H9 (cell line): ENCODE results near the gene DNAJC30. TPM values are rescaled to one million over a fixed set of nuclear protein-coding genes. Genes with fewer than 3 reads are reported as not detected.
A peak's percentile ranks its signal among the peaks of the same experiment; 100 is the strongest.

ENCODE experiments used
- DNase-seq: peaks from one replicate; pipeline ENCODE4 v3.0.0-alpha.2; 2017
- H2AFZ ChIP-seq: one replicate; pipeline ENCODE4 v1.6.1; 2013; ENCODE audit warnings: mild to moderate bottlenecking, low read length, control low read depth, moderate library complexity
- H2AK5ac ChIP-seq: 2 replicates; pipeline ENCODE4 v1.6.1; 2013; ENCODE audit warnings: low read length, control low read depth, mixed read lengths; ENCODE audit not compliant: insufficient read length
- H2BK120ac ChIP-seq: one replicate; pipeline ENCODE4 v1.6.1; 2013; ENCODE audit warnings: low read depth, mild to moderate bottlenecking, low read length, control low read depth, inconsistent platforms; ENCODE audit not compliant: poor library complexity, severe bottlenecking
- H2BK12ac ChIP-seq: 2 replicates; pipeline ENCODE4 v1.6.1; 2013; ENCODE audit warnings: low read length, control low read depth, mixed read lengths, low read depth; ENCODE audit not compliant: insufficient read length
- H2BK15ac ChIP-seq: 2 replicates; pipeline ENCODE4 v1.6.1; 2013; ENCODE audit warnings: low read depth, low read length, control low read depth
- H2BK20ac ChIP-seq: one replicate; pipeline ENCODE4 v1.6.1; 2013; ENCODE audit warnings: low read depth, mild to moderate bottlenecking, low read length, control low read depth, inconsistent platforms; ENCODE audit not compliant: poor library complexity, severe bottlenecking
- H2BK5ac ChIP-seq: 2 replicates; pipeline ENCODE4 v1.6.1; 2013; ENCODE audit warnings: low read length, control low read depth, mixed read lengths; ENCODE audit not compliant: insufficient read length
- H3K14ac ChIP-seq: 2 replicates; pipeline ENCODE4 v1.6.1; 2013; ENCODE audit warnings: low read length, control low read depth; ENCODE audit not compliant: insufficient read depth
- H3K18ac ChIP-seq: 2 replicates; pipeline ENCODE4 v1.6.1; 2013; ENCODE audit warnings: low read depth, mild to moderate bottlenecking, mixed read lengths, low read length, control low read depth; ENCODE audit not compliant: insufficient read length
- H3K23ac ChIP-seq: 2 replicates; pipeline ENCODE4 v1.6.1; 2013; ENCODE audit warnings: low read length, control low read depth, mixed read lengths, low read depth; ENCODE audit not compliant: insufficient read length
- H3K23me2 ChIP-seq: 2 replicates; pipeline ENCODE4 v1.6.1; 2013; ENCODE audit warnings: low read depth, mild to moderate bottlenecking, mixed read lengths, low read length, control low read depth; ENCODE audit not compliant: insufficient read length, poor library complexity, severe bottlenecking
- H3K27ac ChIP-seq: 2 replicates; pipeline ENCODE4 v1.5.1; 2013; ENCODE audit warnings: low read length, control low read depth, mixed read lengths, low read depth; ENCODE audit not compliant: insufficient read length
- H3K27me3 ChIP-seq: 2 replicates; pipeline ENCODE4 v1.6.1; 2013; ENCODE audit warnings: low read length, control low read depth, inconsistent platforms; ENCODE audit not compliant: insufficient read depth
- H3K4ac ChIP-seq: 2 replicates; pipeline ENCODE4 v1.6.1; 2013; ENCODE audit warnings: low read depth, mild to moderate bottlenecking, control low read depth, inconsistent platforms, low read length, moderate library complexity
- H3K4me1 ChIP-seq: 2 replicates; pipeline ENCODE4 v1.6.1; 2013; ENCODE audit warnings: low read length, control low read depth, inconsistent platforms; ENCODE audit not compliant: insufficient read depth
- H3K4me2 ChIP-seq: 2 replicates; pipeline ENCODE4 v1.6.1; 2013; ENCODE audit warnings: low read length, control low read depth, mixed read lengths; ENCODE audit not compliant: insufficient read length, insufficient read depth
- H3K56ac ChIP-seq: 2 replicates; pipeline ENCODE4 v1.6.1; 2013; ENCODE audit warnings: low read depth, mild to moderate bottlenecking, mixed read lengths, low read length, control low read depth; ENCODE audit not compliant: insufficient read length
- H3K79me1 ChIP-seq: 2 replicates; pipeline ENCODE4 v1.6.1; 2013; ENCODE audit warnings: low read depth, mild to moderate bottlenecking, moderate library complexity, low read length, control low read depth, inconsistent platforms; ENCODE audit not compliant: insufficient read depth, poor library complexity, severe bottlenecking
- H3K79me2 ChIP-seq: 2 replicates; pipeline ENCODE4 v1.6.1; 2013; ENCODE audit warnings: low read length, control low read depth, inconsistent platforms; ENCODE audit not compliant: insufficient read depth
- H3K9ac ChIP-seq: 2 replicates; pipeline ENCODE4 v1.6.1; 2013; ENCODE audit warnings: low read length, control low read depth, mixed read lengths; ENCODE audit not compliant: insufficient read length; ENCODE audit errors: extremely low read depth
- H3K9me3 ChIP-seq: one replicate; pipeline ENCODE4 v1.6.1; 2013; ENCODE audit warnings: low read depth, low read length, inconsistent platforms; ENCODE audit not compliant: control insufficient read depth
- H3T11ph ChIP-seq: one replicate; pipeline ENCODE4 v1.6.1; 2013; ENCODE audit warnings: mild to moderate bottlenecking, low read length, control low read depth, inconsistent platforms
- H4K20me1 ChIP-seq: one replicate; pipeline ENCODE4 v1.6.1; 2013; ENCODE audit not compliant: control insufficient read depth, insufficient read length, insufficient read depth
- H4K5ac ChIP-seq: 2 replicates; pipeline ENCODE4 v1.6.1; 2013; ENCODE audit warnings: low read depth, mild to moderate bottlenecking, mixed read lengths, low read length, control low read depth; ENCODE audit not compliant: insufficient read length
- H4K8ac ChIP-seq: replicated peaks from 2 replicates; pipeline ENCODE4 v1.6.1; 2013; ENCODE audit warnings: low read length, control low read depth, mixed read lengths, low read depth; ENCODE audit not compliant: insufficient read length
- H4K91ac ChIP-seq: 2 replicates; pipeline ENCODE4 v1.6.1; 2013; ENCODE audit warnings: low read depth, mild to moderate bottlenecking, moderate library complexity, mixed read lengths, low read length, control low read depth; ENCODE audit not compliant: insufficient read length
- H3K27ac Mint-ChIP-seq, 3 experiments: 2 replicates in 2 of 3; 3 replicates in 1 of 3; pipeline ENCODE4 v1.8.0; 2020 to 2021; ENCODE audit warnings: mixed read lengths in 3 of 3, mild to moderate bottlenecking in 1 of 3, moderate library complexity in 1 of 3
- H3K27me3 Mint-ChIP-seq: 2 replicates; pipeline ENCODE4 v1.8.0; 2021; ENCODE audit warnings: low read depth, mild to moderate bottlenecking, moderate library complexity, mixed read lengths
- H3K36me3 Mint-ChIP-seq, 3 experiments: 2 replicates in 2 of 3; 3 replicates in 1 of 3; pipeline ENCODE4 v1.8.0; 2020 to 2021; ENCODE audit warnings: low read depth in 3 of 3, mixed read lengths in 3 of 3; ENCODE audit not compliant: insufficient read depth in 1 of 3
- H3K4me1 Mint-ChIP-seq, 2 experiments: 2 replicates each; pipeline ENCODE4 v1.8.0; 2020; ENCODE audit warnings: mixed read lengths in 2 of 2
- H3K4me3 Mint-ChIP-seq, 2 experiments: 2 replicates in 1 of 2; 3 replicates in 1 of 2; pipeline ENCODE4 v1.8.0; 2020 to 2021; ENCODE audit warnings: mild to moderate bottlenecking in 2 of 2, mixed read lengths in 2 of 2, moderate library complexity in 1 of 2
- H3K9me3 Mint-ChIP-seq, 2 experiments: 2 replicates in 1 of 2; 3 replicates in 1 of 2; pipeline ENCODE4 v1.8.0; 2020; ENCODE audit warnings: mild to moderate bottlenecking in 2 of 2, mixed read lengths in 2 of 2, moderate library complexity in 1 of 2
- WGBS: extraction: QIAGEN DNeasy Blood & Tissue Kit; methylation state at CpG from one replicate; pipeline ENCODE4 v1.1.7; 2013; ENCODE audit warnings: missing lambda C conversion rate, low lambda C conversion rate, mixed read lengths; ENCODE audit not compliant: insufficient read length; ENCODE audit errors: extremely low coverage; 5-methylcytosine and 5-hydroxymethylcytosine counted together
- total RNA-seq: library from RNA; stranded (reverse); gene quantifications from 2 replicates; pipeline ENCODE4 v1.2.1, GENCODE V29; 2021
- TF ChIP-seq, protein P1 (sequence below): fragments of 200-600 bp; sonication (generic); conservative IDR thresholded peaks from 3 replicates; pipeline ENCODE4 v1.8.0; 2021; ENCODE audit warnings: antibody characterized with exemption, mild to moderate bottlenecking

DNAJC30 gene
- total RNA-seq, 1 experiment from 2014 or later = 8.1 TPM

DNA sequence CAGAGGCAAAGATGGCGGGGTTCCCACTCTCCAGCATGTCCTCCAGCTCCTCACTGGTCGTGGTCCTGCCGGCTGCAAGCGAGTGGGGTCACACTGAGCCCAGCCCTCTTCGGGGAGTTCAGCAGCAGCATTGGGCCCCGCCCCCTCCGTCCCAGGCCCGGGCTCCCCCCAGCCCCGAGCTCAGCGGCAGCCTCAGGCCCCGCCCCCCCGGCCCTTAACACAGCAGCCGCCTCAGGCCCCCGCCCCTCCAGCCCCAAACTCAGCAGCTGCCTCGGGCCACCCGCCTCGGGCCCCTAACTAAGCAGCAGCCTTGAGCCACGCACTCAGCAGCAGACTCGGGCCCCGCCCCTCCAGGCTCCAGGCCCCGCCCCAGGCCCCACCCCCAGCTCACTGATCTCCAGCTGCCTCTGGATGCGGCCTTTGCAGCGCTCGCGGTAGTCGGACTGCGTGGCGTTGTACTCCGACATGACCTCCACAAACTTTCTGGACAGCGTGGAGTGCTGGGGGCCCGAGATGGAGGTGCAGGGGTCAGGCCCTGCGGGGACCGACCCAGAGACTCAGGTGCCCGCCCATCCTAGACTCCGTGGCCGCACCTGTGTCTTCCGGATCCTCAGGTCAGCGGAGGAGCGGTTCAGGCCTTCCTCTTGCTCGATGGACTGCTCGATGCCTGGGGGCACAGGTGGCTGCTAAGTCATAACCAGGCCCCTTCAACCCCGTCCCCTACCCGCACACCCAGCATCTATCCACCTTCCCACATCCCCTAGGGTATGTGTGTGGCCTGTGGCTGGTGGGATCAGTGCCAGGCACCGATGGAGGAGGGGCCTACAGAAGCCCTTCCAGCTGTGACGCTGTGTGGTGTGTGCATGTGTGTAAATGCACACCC is 20.7 kb upstream of the DNAJC30 start:
- Histone ChIP-seq H3K14ac (no peak overlapping the region), H3K4me2 (peak overlapping the region; percentile 52), H3K56ac (no peak overlapping the region), H3K79me2 (no peaks in the 10 kb centered on the region), H3K79me1 (no peaks in the 10 kb centered on the region), H3K4ac (no peak overlapping the region), H4K8ac (no peak overlapping the region), H3K27me3 (no peaks in the 10 kb centered on the region), H2BK15ac (no peak overlapping the region), H2BK5ac (no peak overlapping the region), H3K18ac (no peak overlapping the region), H3K9ac (no peak overlapping the region), H2AK5ac (no peak overlapping the region), H2BK120ac (no peak overlapping the region), H4K91ac (no peak overlapping the region), H3K23ac (no peak overlapping the region), H2BK12ac (no peak overlapping the region), H3K9me3 (no peaks in the 10 kb centered on the region), H3T11ph (no peak overlapping the region), H3K23me2 (peaks cover 2% of the 10 kb centered on the region), H2BK20ac (no peak overlapping the region), H2AFZ (no peak overlapping the region), H4K5ac (no peak overlapping the region), H3K27ac (no peak overlapping the region), H4K20me1 (no peaks in the 10 kb centered on the region), H3K4me1 (no peaks in the 10 kb centered on the region; the same call in 1 of the 2 replicates)
- 0 out of 7 replicates have a peak overlapping the region, but pooled peaks of 2 of the 3 experiments have one; percentile 35 to 55 for H3K27ac Mint-ChIP-seq
- TF ChIP-seq, protein P1, sequence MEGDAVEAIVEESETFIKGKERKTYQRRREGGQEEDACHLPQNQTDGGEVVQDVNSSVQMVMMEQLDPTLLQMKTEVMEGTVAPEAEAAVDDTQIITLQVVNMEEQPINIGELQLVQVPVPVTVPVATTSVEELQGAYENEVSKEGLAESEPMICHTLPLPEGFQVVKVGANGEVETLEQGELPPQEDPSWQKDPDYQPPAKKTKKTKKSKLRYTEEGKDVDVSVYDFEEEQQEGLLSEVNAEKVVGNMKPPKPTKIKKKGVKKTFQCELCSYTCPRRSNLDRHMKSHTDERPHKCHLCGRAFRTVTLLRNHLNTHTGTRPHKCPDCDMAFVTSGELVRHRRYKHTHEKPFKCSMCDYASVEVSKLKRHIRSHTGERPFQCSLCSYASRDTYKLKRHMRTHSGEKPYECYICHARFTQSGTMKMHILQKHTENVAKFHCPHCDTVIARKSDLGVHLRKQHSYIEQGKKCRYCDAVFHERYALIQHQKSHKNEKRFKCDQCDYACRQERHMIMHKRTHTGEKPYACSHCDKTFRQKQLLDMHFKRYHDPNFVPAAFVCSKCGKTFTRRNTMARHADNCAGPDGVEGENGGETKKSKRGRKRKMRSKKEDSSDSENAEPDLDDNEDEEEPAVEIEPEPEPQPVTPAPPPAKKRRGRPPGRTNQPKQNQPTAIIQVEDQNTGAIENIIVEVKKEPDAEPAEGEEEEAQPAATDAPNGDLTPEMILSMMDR = no peak
- WGBS = no CpG with 5 or more reads among the region's 45 CpGs
- H3K4me3 Mint-ChIP-seq = peak overlapping the region; percentile 32 to 66; a peak in 4 of 5 replicates
- peaks cover 9 to 38% of the 10 kb centered on the region in 2 experiments for H3K4me1 Mint-ChIP-seq
- peaks cover 11 to 22% (median 18%) of the 10 kb centered on the region in 3 experiments for H3K36me3 Mint-ChIP-seq
- H3K27me3 Mint-ChIP-seq = peaks cover 2% of the 10 kb centered on the region
- peak; percentile 96 for DNase-seq
- no peaks in the 10 kb centered on the region for H3K9me3 Mint-ChIP-seq
